H1 (cell line): ENCODE data around the gene SERPINA10. TPM values are rescaled to one million over a fixed set of nuclear protein-coding genes. Genes with fewer than 3 reads are reported as not detected.

Experiments used
- CTCF ChIA-PET: fragments of 300-600 bp; sonication (Branson Sonifier 250); formaldehyde crosslinking; loops from one replicate; lab custom pipeline; 2021; ENCODE audit not compliant: partially characterized antibody; lab: Charles Lee
- POLR2A ChIA-PET: fragments of 300-600 bp; sonication (Branson Sonifier 250); formaldehyde crosslinking; loops from one replicate; lab custom pipeline; 2021; ENCODE audit warnings: inconsistent platforms; ENCODE audit not compliant: partially characterized antibody; lab: Charles Lee
- DNase-seq, 2 experiments: peaks; one replicate each; pipeline versions ENCODE4 v3.0.0 to v3.0.0-alpha.2; 2010 to 2022; ENCODE audit warnings: low spot score in 2 of 2, low read depth in 1 of 2, mixed read lengths in 1 of 2
- FAIRE-seq: peaks from 2 replicates; lab custom pipeline; 2011; peaks lifted over from hg19 to GRCh38; lab: Jason Lieb, UNC
- H2AFZ ChIP-seq: 2 replicates; pipeline ENCODE4 v1.8.1; 2012; ENCODE audit warnings: low read length, inconsistent platforms
- H2AK5ac ChIP-seq: 2 replicates; pipeline ENCODE4 v1.6.1; 2013; ENCODE audit warnings: low read depth, low read length
- H2BK120ac ChIP-seq: replicated peaks from 2 replicates; pipeline ENCODE3; 2013; ENCODE audit warnings: low read depth, low read length, inconsistent platforms
- H2BK12ac ChIP-seq: 2 replicates; pipeline ENCODE4 v1.6.1; 2013; ENCODE audit warnings: low read depth, low read length
- H2BK15ac ChIP-seq: 2 replicates; pipeline ENCODE4 v1.6.1; 2013; ENCODE audit warnings: low read length
- H2BK20ac ChIP-seq: 2 replicates; pipeline ENCODE4 v1.6.1; 2013; ENCODE audit warnings: low read length
- H2BK5ac ChIP-seq: 2 replicates; pipeline ENCODE4 v1.6.1; 2013; ENCODE audit warnings: low read depth, low read length
- H3K14ac ChIP-seq: 2 replicates; pipeline ENCODE4 v1.6.1; 2013; ENCODE audit warnings: inconsistent platforms; ENCODE audit not compliant: insufficient read length
- H3K18ac ChIP-seq: 2 replicates; pipeline ENCODE4 v1.6.1; 2013; ENCODE audit warnings: low read length; ENCODE audit errors: extremely low read depth
- H3K23ac ChIP-seq: 2 replicates; pipeline ENCODE4 v1.6.1; 2013; ENCODE audit warnings: inconsistent platforms; ENCODE audit not compliant: insufficient read length
- H3K23me2 ChIP-seq: 2 replicates; pipeline ENCODE4 v1.6.1; 2013; ENCODE audit warnings: low read depth, low read length
- H3K27ac ChIP-seq: 2 replicates; pipeline ENCODE4 v1.6.1; 2011; ENCODE audit warnings: low read depth, low read length, inconsistent platforms
- H3K27me3 ChIP-seq, 4 experiments: replicated peaks in 1 of 4; 1 replicate in 1 of 4; 2 replicates in 3 of 4; pipeline versions ENCODE4 v1.6.1 to v1.8.1; 2011 to 2013; ENCODE audit warnings: low read length in 3 of 4, mild to moderate bottlenecking in 3 of 4, inconsistent platforms in 2 of 4, mixed read lengths in 2 of 4, moderate library complexity in 1 of 4; ENCODE audit not compliant: control insufficient read depth in 3 of 4, insufficient read depth in 3 of 4; ENCODE audit errors: extremely low read depth in 1 of 4
- H3K36me3 ChIP-seq, 4 experiments: 2 replicates each; pipeline versions ENCODE4 v1.6.1 to v1.8.1; 2011 to 2013; ENCODE audit warnings: mild to moderate bottlenecking in 4 of 4, low read length in 3 of 4, moderate library complexity in 2 of 4, control low read depth in 1 of 4, inconsistent platforms in 1 of 4; ENCODE audit not compliant: insufficient read depth in 4 of 4, control insufficient read depth in 2 of 4
- H3K4ac ChIP-seq: replicated peaks from 2 replicates; pipeline ENCODE3; 2013; ENCODE audit warnings: low read length, low read depth, mixed read lengths, inconsistent platforms; ENCODE audit not compliant: insufficient read length
- H3K4me1 ChIP-seq, 4 experiments: replicated peaks in 1 of 4; 1 replicate in 1 of 4; 2 replicates in 3 of 4; pipeline versions ENCODE4 v1.6.1 to v1.8.1; 2011 to 2013; ENCODE audit warnings: low read length in 3 of 4, inconsistent platforms in 2 of 4, mixed read lengths in 1 of 4; ENCODE audit not compliant: insufficient read depth in 4 of 4, control insufficient read depth in 3 of 4
- H3K4me2 ChIP-seq, 2 experiments: 2 replicates each; pipeline versions ENCODE4 v1.6.1 to v1.8.1; 2011 to 2013; ENCODE audit warnings: low read depth in 2 of 2, low read length in 2 of 2, control low read depth in 1 of 2, inconsistent platforms in 1 of 2, mild to moderate bottlenecking in 1 of 2; ENCODE audit not compliant: insufficient read depth in 1 of 2
- H3K4me3 ChIP-seq, 4 experiments: fragments of 200-600, 300-600 bp in 1 of 4; sonication (generic), shearing (Covaris generic), sonication (Bioruptor Twin) in 1 of 4; 2 replicates each; pipeline versions ENCODE4 v1.5.1 to v1.8.1; 2011 to 2016; ENCODE audit warnings: low read length in 4 of 4, low read depth in 3 of 4, control low read depth in 2 of 4, inconsistent platforms in 2 of 4, mild to moderate bottlenecking in 2 of 4, mixed read lengths in 1 of 4, moderate library complexity in 1 of 4; ENCODE audit not compliant: insufficient read depth in 2 of 4; ENCODE audit errors: extremely low read depth in 1 of 4
- H3K56ac ChIP-seq: replicated peaks from 2 replicates; pipeline ENCODE3; 2013; ENCODE audit warnings: low read depth, mild to moderate bottlenecking, mixed read lengths, low read length, inconsistent platforms; ENCODE audit not compliant: insufficient read length
- H3K79me1 ChIP-seq: 2 replicates; pipeline ENCODE4 v1.6.1; 2013; ENCODE audit warnings: low read depth, low read length, control low read depth
- H3K79me2 ChIP-seq, 2 experiments: 2 replicates each; pipeline versions ENCODE4 v1.6.1 to v1.8.1; 2012 to 2013; ENCODE audit warnings: low read length in 2 of 2, mild to moderate bottlenecking in 2 of 2, inconsistent platforms in 1 of 2; ENCODE audit not compliant: insufficient read depth in 2 of 2, control insufficient read depth in 1 of 2
- H3K9ac ChIP-seq, 4 experiments: replicated peaks in 1 of 4; 1 replicate in 1 of 4; 2 replicates in 3 of 4; pipeline versions ENCODE4 v1.6.1 to v1.8.1; 2011 to 2013; ENCODE audit warnings: low read depth in 3 of 4, low read length in 3 of 4, control low read depth in 2 of 4, mild to moderate bottlenecking in 2 of 4, moderate library complexity in 2 of 4, inconsistent platforms in 1 of 4; ENCODE audit errors: extremely low read depth in 1 of 4
- H3K9me3 ChIP-seq, 2 experiments: 2 replicates each; pipeline versions ENCODE4 v1.6.1 to v1.8.1; 2012 to 2013; ENCODE audit warnings: mild to moderate bottlenecking in 2 of 2, moderate library complexity in 2 of 2, control low read depth in 1 of 2, inconsistent platforms in 1 of 2, low read depth in 1 of 2, low read length in 1 of 2, mixed read lengths in 1 of 2; ENCODE audit not compliant: insufficient read depth in 2 of 2
- H4K20me1 ChIP-seq, 2 experiments: replicated peaks in 1 of 2; 2 replicates each; pipeline versions ENCODE3 to v1.8.1; 2011 to 2013; ENCODE audit warnings: inconsistent platforms in 2 of 2, low read length in 2 of 2, mild to moderate bottlenecking in 1 of 2; ENCODE audit not compliant: insufficient read depth in 2 of 2, control insufficient read depth in 1 of 2
- H4K5ac ChIP-seq: 2 replicates; pipeline ENCODE4 v1.6.1; 2013; ENCODE audit warnings: low read length, low read depth, mixed read lengths, inconsistent platforms; ENCODE audit not compliant: insufficient read length
- H4K8ac ChIP-seq: 2 replicates; pipeline ENCODE4 v1.8.0; 2013; ENCODE audit warnings: mild to moderate bottlenecking, moderate library complexity, low read length, inconsistent platforms; ENCODE audit not compliant: insufficient read depth; ENCODE audit errors: extremely low read depth
- H4K91ac ChIP-seq: replicated peaks from 2 replicates; pipeline ENCODE3; 2013; ENCODE audit warnings: low read length, mixed read lengths, inconsistent platforms; ENCODE audit not compliant: insufficient read length
- ASH2L ChIP-seq: fragments of 200-600, 300-600 bp; sonication (generic); IDR thresholded peaks from one replicate; pipeline ENCODE4 v1.7.1; 2017; ENCODE audit warnings: low read length
- CTBP2 ChIP-seq: IDR thresholded peaks from 2 replicates; pipeline ENCODE4 v1.7.0; 2011; ENCODE audit warnings: borderline replicate concordance, mild to moderate bottlenecking, moderate library complexity, mixed read lengths, low read length; ENCODE audit not compliant: insufficient read depth, insufficient read length
- E2F6 ChIP-seq: IDR thresholded peaks from 2 replicates; pipeline ENCODE4 v1.6.1; 2012; ENCODE audit warnings: inconsistent platforms
- EGR1 ChIP-seq: IDR thresholded peaks from 2 replicates; pipeline ENCODE4 v1.6.1; 2011; ENCODE audit warnings: low read depth, low read length, borderline replicate concordance
- EP300 ChIP-seq, 2 experiments: IDR thresholded peaks; 1 replicate in 1 of 2; 2 replicates in 1 of 2; pipeline ENCODE4 v1.6.1; 2011 to 2012; ENCODE audit warnings: low read depth in 2 of 2, low read length in 2 of 2, mild to moderate bottlenecking in 2 of 2, borderline replicate concordance in 1 of 2, inconsistent platforms in 1 of 2, moderate library complexity in 1 of 2
- JUND ChIP-seq: IDR thresholded peaks from 2 replicates; pipeline ENCODE4 v1.6.1; 2011; ENCODE audit warnings: mild to moderate bottlenecking, improper control_type of control experiment, low read length
- SIN3A ChIP-seq, 2 experiments: IDR thresholded peaks in 1 of 2; conservative IDR thresholded peaks in 1 of 2; 2 replicates each; pipeline ENCODE4 v1.6.1; 2011 to 2012; ENCODE audit warnings: low read length in 2 of 2, improper control_type of control experiment in 1 of 2, low read depth in 1 of 2, mild to moderate bottlenecking in 1 of 2
- TBP ChIP-seq: IDR thresholded peaks from 2 replicates; pipeline ENCODE4 v1.6.1; 2011; ENCODE audit warnings: low read depth, low read length, improper control_type of control experiment
- WGBS, 2 experiments: shearing (Covaris generic) in 1 of 2; methylation state at CpG; one replicate each; pipeline versions ENCODE4 v1.1.6 to v1.1.7; 2013 to 2015; ENCODE audit warnings: low lambda C conversion rate in 2 of 2, mixed read lengths in 2 of 2, inconsistent platforms in 1 of 2, low coverage in 1 of 2, missing lambda C conversion rate in 1 of 2; ENCODE audit not compliant: insufficient replicate concordance in 2 of 2, insufficient coverage in 1 of 2, insufficient read length in 1 of 2; ENCODE audit errors: extremely low coverage in 1 of 2, missing lambda C conversion rate in 1 of 2; 5-methylcytosine and 5-hydroxymethylcytosine counted together
- polyA plus RNA-seq, 7 experiments: library from polyadenylated mRNA; depleted of rRNA in 3 of 7; stranded (reverse) in 5 of 7; unstranded in 2 of 7; fragments of >200 nt in 5 of 7; fragments of 200-250 nt in 2 of 7; gene quantifications; 1 replicate in 5 of 7; 2 replicates in 1 of 7; 4 replicates in 1 of 7; pipeline versions ENCODE4 v1.2.1 to v1.2.3, GENCODE V29; 2011 to 2013; ENCODE audit warnings: missing spikeins in 2 of 7, mixed read lengths in 2 of 7
- total RNA-seq: library from RNA; stranded (reverse); fragmentation: NEBNext Ultra II Directional; extraction: Animal tissue kit (Norgen Biotek cat#: 25700); gene quantifications from 2 replicates; pipeline ENCODE4 v1.2.1, GENCODE V29; 2021
- TF ChIP-seq, protein P1 (sequence below): IDR thresholded peaks from 2 replicates; pipeline ENCODE4 v1.6.1; 2012; ENCODE audit warnings: low read length, inconsistent platforms

Gene SERPINA10
- total and polyA plus RNA-seq, 2 of the 8 experiments (the other 6 are each of a cell fraction or from before 2014, with no cell fraction given) = not detected

DNA sequence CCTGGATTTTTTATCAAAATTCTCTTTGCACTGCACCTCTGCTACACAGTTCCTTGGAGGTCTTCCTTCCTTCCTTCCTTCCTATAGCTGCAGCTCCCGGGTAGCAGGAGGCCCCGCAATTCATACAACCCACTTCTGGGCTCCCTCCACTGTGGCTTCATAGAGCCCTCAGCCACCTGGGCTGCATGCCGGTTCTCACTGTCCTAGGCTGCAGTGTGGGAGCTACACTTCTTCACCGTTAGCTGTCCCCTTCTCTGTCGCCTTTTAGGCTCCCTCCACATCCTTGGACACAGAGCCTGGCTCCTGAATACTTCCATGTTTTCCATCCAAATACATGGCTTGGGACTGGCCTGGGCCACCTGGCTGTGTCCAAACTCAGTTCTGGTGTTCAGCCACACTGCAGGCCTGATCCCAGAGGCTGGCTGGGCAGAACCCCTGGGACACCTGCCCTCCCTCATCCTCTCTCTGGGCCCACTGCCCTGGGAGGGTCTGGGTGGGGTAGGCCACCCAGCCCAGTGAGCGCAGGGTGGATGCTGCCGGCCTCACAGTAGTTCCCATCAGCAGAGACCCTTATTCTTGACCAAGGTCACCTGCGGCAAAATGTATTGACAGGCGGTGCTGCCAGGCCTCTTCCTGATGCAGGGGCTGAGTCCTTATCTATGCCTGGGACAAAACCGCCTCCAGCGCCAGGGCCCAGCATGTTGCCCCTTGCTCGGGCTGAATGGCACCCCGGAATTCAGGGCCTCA lies 1.7 kb downstream of the SERPINA10 start:
- Histone ChIP-seq H3K79me2 (no peaks in the 10 kb centered on the region), H3K9ac (no peak overlapping the region), H2BK20ac (no peak overlapping the region), H3K27ac (no peak overlapping the region), H4K20me1 (no peaks in the 10 kb centered on the region), H3K79me1 (no peaks in the 10 kb centered on the region), H2BK120ac (no peak overlapping the region), H3K23ac (no peak overlapping the region), H4K8ac (no peak overlapping the region), H3K27me3 (no peaks in the 10 kb centered on the region; a peak in 1 of 7 replicates), H3K36me3 (no peaks in the 10 kb centered on the region), H2BK12ac (peak overlapping the region; percentile 17; the same call in 1 of the 2 replicates), H2BK15ac (no peak overlapping the region), H2AFZ (no peak overlapping the region), H3K9me3 (no peaks in the 10 kb centered on the region; a peak in 1 of 4 replicates), H3K23me2 (no peaks in the 10 kb centered on the region), H3K4me2 (no peak overlapping the region), H2BK5ac (no peak overlapping the region), H3K18ac (no peak overlapping the region), H3K4ac (no peak overlapping the region), H3K4me1 (peaks cover 0 to 7% (median 2%) of the 10 kb centered on the region in 4 experiments; a peak in 3 of 7 replicates), H2AK5ac (no peak overlapping the region), H4K91ac (no peak overlapping the region), H3K4me3 (no peak overlapping the region), H4K5ac (no peak overlapping the region), H3K56ac (no peak overlapping the region), H3K14ac (no peak overlapping the region)
- 90% methylated on average over 10 of the region's 13 CpGs; no CpG with 5 or more reads in 1 of the 2 experiments for WGBS, 2 experiments
- CTCF ChIA-PET = interaction anchor here (1.2 to 1.6 kb wide), 3 partner anchors 16 to 299 kb away, joined by 3 to 7 read pairs (median 3); no protein-coding TSS in a partner anchor
- FAIRE-seq (no peak), DNase-seq (no peak)
- POLR2A ChIA-PET = no interaction called here
- TF ChIP-seq, protein P1, sequence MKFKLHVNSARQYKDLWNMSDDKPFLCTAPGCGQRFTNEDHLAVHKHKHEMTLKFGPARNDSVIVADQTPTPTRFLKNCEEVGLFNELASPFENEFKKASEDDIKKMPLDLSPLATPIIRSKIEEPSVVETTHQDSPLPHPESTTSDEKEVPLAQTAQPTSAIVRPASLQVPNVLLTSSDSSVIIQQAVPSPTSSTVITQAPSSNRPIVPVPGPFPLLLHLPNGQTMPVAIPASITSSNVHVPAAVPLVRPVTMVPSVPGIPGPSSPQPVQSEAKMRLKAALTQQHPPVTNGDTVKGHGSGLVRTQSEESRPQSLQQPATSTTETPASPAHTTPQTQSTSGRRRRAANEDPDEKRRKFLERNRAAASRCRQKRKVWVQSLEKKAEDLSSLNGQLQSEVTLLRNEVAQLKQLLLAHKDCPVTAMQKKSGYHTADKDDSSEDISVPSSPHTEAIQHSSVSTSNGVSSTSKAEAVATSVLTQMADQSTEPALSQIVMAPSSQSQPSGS = no peak
- no peak for TF ChIP-seq CTBP2
- TF ChIP-seq TBP = no peak
- TF ChIP-seq SIN3A (conservative IDR thresholded peaks at IDR 0.05 in 1 of 2, IDR thresholded peaks at IDR 0.05 in 1 of 2; ENCODE audit: low read depth in 1 of 2, low read length in 2 of 2) = no peak
- no peak for TF ChIP-seq EGR1
- no peak for TF ChIP-seq E2F6
- no peak for TF ChIP-seq EP300 (IDR thresholded peaks at IDR 0.05; ENCODE audit: borderline replicate concordance in 1 of 2, low read depth in 2 of 2, low read length in 2 of 2)
- no peak for TF ChIP-seq JUND
- no peak for TF ChIP-seq ASH2L
